ENCODE results near the gene TWSG1. TPM values are rescaled to one million over a fixed set of nuclear protein-coding genes. Genes with fewer than 3 reads are reported as not detected.
"Not testable (repeated sequence)": the region's sequence is repeated elsewhere in the genome, so short reads cannot be mapped to it uniquely, and the experiment has no call there.

Gene TWSG1
- total RNA-seq, 2 experiments from 2014 or later, result 6.1 to 6.5 TPM

DNA sequence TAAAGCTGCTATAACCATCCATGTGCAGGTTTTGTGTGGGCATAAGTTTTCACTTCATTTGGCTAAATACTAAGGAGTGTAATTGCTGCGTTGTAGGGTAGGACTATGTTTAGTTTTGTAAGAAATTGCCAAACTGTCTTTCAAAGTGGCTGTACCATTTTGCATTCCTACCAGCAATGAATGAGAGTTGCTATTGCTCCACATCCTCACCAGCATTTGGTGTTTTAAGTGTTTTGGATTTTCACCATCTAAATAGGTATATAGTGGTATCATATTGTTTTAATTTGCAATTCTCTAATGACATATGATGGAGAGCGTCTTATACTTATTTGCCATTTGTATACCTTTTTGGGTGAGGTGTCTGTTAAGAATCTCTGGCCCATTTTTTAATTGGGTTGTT lies 12.2 kb downstream of the TWSG1 start:
- Mint-ChIP-seq H3K4me1 (peaks cover 8% of the 10 kb centered on the region), H3K27ac (no peak overlapping the region), H3K36me3 (ENCODE audit: low read depth) (peaks cover 11% of the 10 kb centered on the region), H3K4me3 (no peak overlapping the region), H3K27me3 (no peaks in the 10 kb centered on the region), H3K9me3 (peaks cover 3% of the 10 kb centered on the region)
- POLR2A ChIA-PET, result no interaction called here
- no peak for DNase-seq
- CTCF ChIA-PET, result interaction anchor here (0.5 kb wide), 1 partner anchor 10 kb away, joined by 3 read pairs; no protein-coding TSS in a partner anchor

DNA sequence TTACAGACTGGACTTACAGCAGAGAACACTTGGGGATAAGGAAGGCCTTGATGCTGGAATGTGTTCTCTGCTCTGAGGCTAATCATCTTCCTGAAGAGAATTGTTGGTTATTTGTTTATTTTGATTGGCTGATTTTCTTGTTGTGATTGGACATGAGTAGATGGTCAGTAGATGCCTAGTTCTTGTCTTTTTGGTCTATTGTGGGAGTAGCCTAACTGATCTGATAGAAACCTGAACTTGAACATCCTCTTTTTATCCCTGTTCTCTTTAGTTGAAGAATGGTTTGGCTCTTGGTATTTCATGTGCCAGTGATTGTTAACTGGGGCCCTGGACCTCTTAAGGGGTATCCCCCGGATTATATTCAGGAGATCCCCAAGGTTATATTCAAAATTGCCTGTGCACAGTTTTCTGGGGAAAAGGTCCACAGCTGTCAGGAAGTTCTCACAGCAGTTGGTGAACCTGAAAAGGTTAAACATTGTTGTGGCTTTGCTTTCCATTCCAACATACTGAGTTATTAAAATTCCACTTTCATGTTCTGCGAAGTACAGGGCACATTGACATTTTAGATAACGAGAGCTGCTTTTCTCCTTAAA lies 13.6 kb downstream of the TWSG1 start:
- ChIA-PET CTCF (interaction anchor here (1.1 kb wide), 1 partner anchor 14 kb away, joined by 4 read pairs; no protein-coding TSS in a partner anchor), POLR2A (interaction anchor here (0.7 kb wide), 1 partner anchor 128 kb away, joined by 3 read pairs; no protein-coding TSS in a partner anchor)
- Mint-ChIP-seq H3K4me3 (no peak overlapping the region), H3K27me3 (no peaks in the 10 kb centered on the region), H3K9me3 (peaks cover 3% of the 10 kb centered on the region), H3K4me1 (peaks cover 8% of the 10 kb centered on the region), H3K36me3 (ENCODE audit: low read depth) (peaks cover 11% of the 10 kb centered on the region), H3K27ac (no peak overlapping the region)
- DNase-seq, result no peak

DNA sequence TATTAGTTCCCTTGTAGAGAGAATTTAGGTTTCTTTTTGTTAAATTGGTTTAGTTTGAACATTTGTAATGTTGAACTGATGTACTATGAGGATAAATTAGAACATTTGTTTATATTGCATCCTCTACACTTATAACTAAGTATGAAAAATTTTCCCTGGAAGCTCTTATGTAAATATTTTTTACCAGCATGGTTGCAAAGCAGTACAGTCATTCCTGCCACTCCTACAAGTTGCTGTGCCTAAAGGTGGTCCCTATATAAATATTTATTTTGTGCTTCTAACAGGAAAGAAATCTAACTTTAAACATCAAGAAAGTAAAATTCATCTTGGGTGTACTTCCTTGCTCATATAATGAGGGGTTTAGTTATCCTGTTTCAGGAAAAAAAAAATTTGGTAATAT lies 14.2 kb downstream of the TWSG1 start:
- H3K27ac Mint-ChIP-seq, result no peak overlapping the region
- no peak for DNase-seq
- H3K36me3 Mint-ChIP-seq (ENCODE audit: low read depth), result peaks cover 7% of the 10 kb centered on the region
- no peaks in the 10 kb centered on the region for H3K9me3 Mint-ChIP-seq
- ChIA-PET POLR2A (interaction anchor here (0.7 kb wide), 1 partner anchor 127 kb away, joined by 3 read pairs; no protein-coding TSS in a partner anchor), CTCF (no interaction called here)
- no peaks in the 10 kb centered on the region for H3K27me3 Mint-ChIP-seq
- H3K4me3 Mint-ChIP-seq, result no peak overlapping the region
- peaks cover 8% of the 10 kb centered on the region for H3K4me1 Mint-ChIP-seq

DNA sequence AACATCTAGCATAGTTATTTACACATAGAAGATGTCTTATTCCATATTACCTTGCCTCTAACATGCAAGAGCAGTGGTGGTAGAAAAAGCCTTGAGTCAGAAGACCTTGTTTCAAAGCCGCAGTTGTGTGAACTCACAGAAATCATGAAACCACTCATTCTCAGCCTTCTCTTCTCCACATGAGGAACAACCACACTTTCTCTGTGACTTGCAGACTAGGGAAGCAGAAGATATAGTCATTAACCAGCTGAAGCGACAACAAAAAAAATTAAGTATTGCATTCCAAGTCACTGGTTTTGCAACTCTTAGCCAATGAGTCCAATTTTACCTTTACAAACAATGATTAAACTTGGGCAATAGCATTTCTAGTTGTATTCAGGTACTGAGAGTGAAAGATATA lies 19.0 kb downstream of the TWSG1 start:
- ChIA-PET POLR2A (no interaction called here), CTCF (interaction anchor here (1.1 kb wide), 1 partner anchor 61 kb away, joined by 7 read pairs; no protein-coding TSS in a partner anchor)
- no peaks in the 10 kb centered on the region for H3K4me1 Mint-ChIP-seq
- H3K36me3 Mint-ChIP-seq (ENCODE audit: low read depth), result no peaks in the 10 kb centered on the region
- DNase-seq, result no peak
- H3K9me3 Mint-ChIP-seq, result no peaks in the 10 kb centered on the region
- no peaks in the 10 kb centered on the region for H3K27me3 Mint-ChIP-seq
- H3K27ac Mint-ChIP-seq, result no peak overlapping the region
- H3K4me3 Mint-ChIP-seq, result no peak overlapping the region

DNA sequence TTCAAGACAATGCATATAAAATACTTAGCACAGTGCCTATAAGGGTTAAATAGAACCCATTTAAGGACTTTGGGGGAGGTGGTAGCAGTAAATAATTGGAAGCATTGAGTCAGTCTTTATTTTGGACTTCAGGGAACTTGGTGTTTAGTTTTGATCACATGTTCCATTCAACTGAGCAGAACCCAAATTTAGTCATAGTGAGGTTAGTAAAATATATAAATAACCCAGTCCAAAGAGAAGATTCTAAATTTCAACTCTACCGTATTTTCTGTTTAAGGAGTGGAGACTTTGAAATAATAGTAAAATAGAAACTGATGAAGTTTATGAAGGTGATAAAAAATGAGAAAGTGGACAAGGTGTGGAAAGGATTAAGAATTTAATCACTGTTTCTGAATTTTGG lies 19.7 kb downstream of the TWSG1 start:
- ChIA-PET POLR2A (no interaction called here), CTCF (no interaction called here)
- Mint-ChIP-seq H3K36me3 (ENCODE audit: low read depth) (no peaks in the 10 kb centered on the region), H3K27ac (no peak overlapping the region), H3K9me3 (no peaks in the 10 kb centered on the region), H3K4me3 (no peak overlapping the region), H3K4me1 (no peaks in the 10 kb centered on the region), H3K27me3 (no peaks in the 10 kb centered on the region)
- no peak for DNase-seq

DNA sequence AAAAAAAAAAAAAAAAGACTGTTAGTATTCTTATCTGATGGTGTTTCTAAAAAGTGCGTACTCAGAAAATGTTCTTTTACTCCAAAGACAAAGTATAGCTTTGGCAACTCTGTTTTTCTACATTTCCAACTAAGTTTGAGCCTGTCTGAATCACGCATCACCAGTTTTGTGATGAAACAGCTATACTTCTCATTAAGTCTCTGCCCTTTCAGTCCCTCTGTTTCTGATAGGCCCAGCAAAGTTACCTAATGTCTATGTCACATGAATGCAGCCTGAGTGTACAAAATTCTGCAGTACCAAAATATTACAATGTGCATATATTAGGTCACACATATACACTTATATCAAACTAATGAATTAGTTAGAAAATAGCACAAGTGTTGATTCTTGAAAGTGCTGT lies 22.4 kb downstream of the TWSG1 start:
- ChIA-PET CTCF (interaction anchor here (0.6 kb wide), 3 partner anchors 95 to 830 kb away, joined by 3 to 4 read pairs (median 3); no protein-coding TSS in a partner anchor), POLR2A (interaction anchor here (0.6 kb wide), 1 partner anchor 1916 kb away, joined by 3 read pairs; no protein-coding TSS in a partner anchor)
- no peak for DNase-seq
- Mint-ChIP-seq H3K4me3 (no peak overlapping the region), H3K36me3 (ENCODE audit: low read depth) (peaks cover 4% of the 10 kb centered on the region), H3K27me3 (no peaks in the 10 kb centered on the region), H3K27ac (no peak overlapping the region), H3K4me1 (no peaks in the 10 kb centered on the region), H3K9me3 (no peaks in the 10 kb centered on the region)

DNA sequence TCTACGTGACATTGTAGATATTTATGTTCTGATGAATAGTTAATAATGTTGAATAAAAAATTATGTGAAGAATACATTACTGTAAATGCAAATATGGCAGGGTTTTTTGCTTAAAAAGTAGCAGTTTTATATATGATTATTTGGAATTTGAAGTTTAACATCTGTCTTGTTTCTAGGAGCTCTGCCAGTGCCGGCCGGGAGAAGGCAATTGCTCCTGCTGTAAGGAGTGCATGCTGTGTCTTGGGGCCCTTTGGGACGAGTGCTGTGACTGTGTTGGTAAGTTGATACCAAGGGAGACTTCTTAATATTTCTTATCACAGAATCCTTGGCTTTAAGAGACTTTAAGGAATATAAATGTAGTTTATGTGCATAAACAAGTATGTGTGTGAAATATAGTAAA lies 25.2 kb downstream of the TWSG1 start:
- POLR2A ChIA-PET, result no interaction called here
- Mint-ChIP-seq H3K4me3 (no peak overlapping the region), H3K4me1 (no peaks in the 10 kb centered on the region), H3K27ac (no peak overlapping the region), H3K9me3 (no peaks in the 10 kb centered on the region), H3K27me3 (no peaks in the 10 kb centered on the region), H3K36me3 (ENCODE audit: low read depth) (peaks cover 4% of the 10 kb centered on the region)
- CTCF ChIA-PET, result interaction anchor here (0.6 kb wide), 1 partner anchor 658 kb away, joined by 6 read pairs; no protein-coding TSS in a partner anchor
- DNase-seq, result no peak

DNA sequence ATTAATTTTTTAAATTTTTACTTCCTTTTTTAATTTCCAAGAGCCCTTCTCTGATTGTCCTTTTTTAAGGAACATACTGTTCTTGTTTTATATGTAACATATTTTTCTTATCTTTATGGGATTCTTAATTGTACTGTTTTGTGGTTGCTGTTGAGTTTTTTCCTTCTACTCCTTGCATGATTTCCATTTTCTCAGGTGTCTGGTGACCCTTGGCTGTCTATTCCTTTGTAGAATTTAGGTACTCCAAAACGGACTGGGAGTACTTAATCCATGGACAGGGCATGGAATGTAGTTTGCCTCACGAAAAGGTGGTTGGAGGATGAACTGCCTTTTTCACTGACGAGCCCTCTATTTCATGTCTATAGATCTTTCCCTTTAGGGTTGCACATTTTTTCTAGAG lies 26.6 kb downstream of the TWSG1 start:
- peaks cover 4% of the 10 kb centered on the region for H3K36me3 Mint-ChIP-seq (ENCODE audit: low read depth)
- no peak overlapping the region for H3K27ac Mint-ChIP-seq
- no peaks in the 10 kb centered on the region for H3K9me3 Mint-ChIP-seq
- H3K4me3 Mint-ChIP-seq, result no peak overlapping the region
- CTCF ChIA-PET, result no interaction called here
- H3K27me3 Mint-ChIP-seq, result no peaks in the 10 kb centered on the region
- DNase-seq, result no peak
- no peaks in the 10 kb centered on the region for H3K4me1 Mint-ChIP-seq
- POLR2A ChIA-PET, result no interaction called here

DNA sequence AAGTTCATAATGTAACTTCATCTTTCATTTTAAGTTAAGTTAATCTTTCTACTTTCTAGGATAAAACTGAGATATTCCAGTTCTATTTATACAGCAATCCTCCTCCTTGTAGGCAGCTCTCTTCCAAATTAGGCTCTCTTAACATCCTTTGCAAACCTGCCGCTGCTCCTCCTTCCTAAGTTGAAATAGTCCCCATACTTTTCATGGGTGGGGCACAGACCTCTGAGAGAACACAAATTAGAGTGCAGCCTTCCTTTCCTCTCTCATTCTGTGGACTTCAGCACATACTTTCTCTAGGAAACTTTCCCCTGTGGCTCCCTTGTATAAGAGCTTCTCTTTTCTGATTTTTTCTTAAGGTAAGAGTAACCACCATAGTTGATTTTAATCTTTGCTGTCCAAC lies 28.3 kb downstream of the TWSG1 start:
- H3K36me3 Mint-ChIP-seq (ENCODE audit: low read depth), result peaks cover 4% of the 10 kb centered on the region
- no peaks in the 10 kb centered on the region for H3K27me3 Mint-ChIP-seq
- no peak overlapping the region for H3K4me3 Mint-ChIP-seq
- no peak for DNase-seq
- no peak overlapping the region for H3K27ac Mint-ChIP-seq
- no peaks in the 10 kb centered on the region for H3K9me3 Mint-ChIP-seq
- ChIA-PET CTCF (interaction anchor here (0.6 to 1.5 kb wide), 2 partner anchors 28 to 197 kb away, joined by 3 read pairs; partner anchors contain the start of gene TWSG1), POLR2A (no interaction called here)
- no peaks in the 10 kb centered on the region for H3K4me1 Mint-ChIP-seq

DNA sequence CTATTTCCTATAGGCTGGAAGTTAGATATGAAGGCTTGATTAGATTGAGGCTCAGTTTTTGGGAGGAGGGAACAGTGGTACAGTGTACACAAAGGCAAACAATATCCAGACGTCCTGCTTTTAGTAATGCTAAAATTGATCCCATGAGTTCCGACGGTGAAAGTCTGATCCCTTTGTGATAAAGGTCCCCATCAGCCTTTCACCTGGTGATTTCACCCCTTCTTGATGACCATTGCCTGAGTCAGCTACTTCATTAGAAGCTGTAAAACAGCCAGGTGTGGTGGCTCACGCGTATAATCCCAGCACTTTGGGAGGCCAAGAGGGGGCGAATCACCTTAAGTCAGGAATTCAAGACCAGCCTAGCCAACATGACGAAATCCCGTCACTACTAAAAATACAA lies 29.7 kb downstream of the TWSG1 start:
- H3K27me3 Mint-ChIP-seq, result no peaks in the 10 kb centered on the region
- H3K9me3 Mint-ChIP-seq, result no peaks in the 10 kb centered on the region
- H3K27ac Mint-ChIP-seq, result no peak overlapping the region
- CTCF ChIA-PET, result no interaction called here
- peaks cover 4% of the 10 kb centered on the region for H3K36me3 Mint-ChIP-seq (ENCODE audit: low read depth)
- DNase-seq, result no peak
- H3K4me3 Mint-ChIP-seq, result no peak overlapping the region
- no peaks in the 10 kb centered on the region for H3K4me1 Mint-ChIP-seq
- POLR2A ChIA-PET, result no interaction called here

DNA sequence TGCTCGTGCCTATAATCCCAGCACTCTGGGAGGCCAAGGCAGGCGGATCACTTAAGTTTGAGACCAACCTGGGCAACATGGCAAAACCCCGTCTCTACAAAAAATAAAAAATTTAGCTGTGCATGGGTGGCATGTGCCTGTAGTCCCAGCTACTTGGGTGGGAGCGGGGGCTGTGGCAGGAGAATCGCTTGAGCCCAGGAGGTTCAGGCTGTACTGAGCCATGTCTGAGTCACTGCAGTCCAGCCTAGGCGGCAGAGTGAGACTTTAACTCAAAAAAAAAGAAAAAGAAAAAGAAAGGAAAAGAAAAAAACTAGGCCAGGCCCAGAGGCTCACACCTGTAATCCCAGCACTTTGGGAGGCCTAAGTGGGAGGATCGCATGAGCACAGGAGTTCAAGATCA lies 30.8 kb downstream of the TWSG1 start:
- Mint-ChIP-seq H3K9me3 (no peaks in the 10 kb centered on the region), H3K27me3 (no peaks in the 10 kb centered on the region), H3K4me1 (no peaks in the 10 kb centered on the region), H3K27ac (no peak overlapping the region), H3K4me3 (no peak overlapping the region), H3K36me3 (ENCODE audit: low read depth) (peaks cover 4% of the 10 kb centered on the region)
- ChIA-PET POLR2A (no interaction called here), CTCF (interaction anchor here (0.6 kb wide), 1 partner anchor 545 kb away, joined by 3 read pairs; no protein-coding TSS in a partner anchor)
- DNase-seq, result no peak

DNA sequence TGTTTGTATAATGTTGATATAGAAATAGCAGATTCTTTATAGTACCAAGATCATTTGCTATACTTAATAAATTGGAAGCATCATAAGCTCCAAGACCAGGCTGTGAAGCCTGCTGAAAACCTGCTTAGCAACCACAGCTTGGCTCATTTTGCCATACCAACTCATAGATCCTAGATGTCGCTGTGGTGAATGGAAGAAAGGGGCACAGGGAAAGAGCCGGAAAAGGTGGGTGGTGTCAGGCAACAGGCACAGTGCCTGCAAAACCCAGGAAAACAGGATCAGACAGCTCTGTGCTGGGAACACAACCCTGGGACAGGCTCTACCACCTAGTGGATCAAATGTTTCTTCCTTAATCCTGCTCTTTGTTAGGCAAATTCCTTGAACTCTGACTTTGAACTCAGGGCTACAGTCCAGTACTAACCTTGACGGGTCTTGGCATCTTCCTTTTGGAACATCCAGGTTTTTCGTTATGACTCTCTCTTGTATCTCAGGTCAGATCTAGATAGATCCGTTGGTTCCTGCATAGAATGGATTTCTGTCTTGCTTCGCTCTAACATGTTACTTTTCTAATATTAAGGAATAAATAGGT lies 31.6 kb downstream of the TWSG1 start:
- ChIA-PET POLR2A (no interaction called here), CTCF (no interaction called here)
- Mint-ChIP-seq H3K27me3 (no peaks in the 10 kb centered on the region), H3K4me3 (no peak overlapping the region), H3K4me1 (no peaks in the 10 kb centered on the region), H3K9me3 (no peaks in the 10 kb centered on the region), H3K36me3 (ENCODE audit: low read depth) (no peaks in the 10 kb centered on the region), H3K27ac (no peak overlapping the region)
- DNase-seq, result no peak

DNA sequence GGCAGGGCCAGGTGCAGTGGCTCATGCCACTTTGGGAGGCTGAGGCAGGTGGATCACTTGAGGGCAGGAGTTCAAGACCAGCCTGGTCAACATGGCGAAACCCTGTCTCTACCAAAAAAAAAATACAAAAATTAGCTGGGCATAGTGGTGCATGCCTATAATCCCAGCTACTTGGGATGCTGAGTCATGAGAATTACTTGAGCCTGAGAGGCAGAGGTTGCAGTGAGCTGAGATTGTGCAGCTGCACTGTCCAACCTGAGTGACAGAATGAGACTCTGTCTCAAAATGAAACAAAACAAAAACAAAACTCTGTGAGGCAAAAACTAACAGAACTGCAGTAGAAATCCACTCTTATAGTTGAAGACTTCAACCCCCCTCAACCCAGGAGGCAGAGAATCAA lies 38.7 kb downstream of the TWSG1 start:
- H3K9me3 Mint-ChIP-seq; DNase-seq; H3K4me1 Mint-ChIP-seq; H3K27ac Mint-ChIP-seq; H3K36me3 Mint-ChIP-seq (ENCODE audit: low read depth); H3K27me3 Mint-ChIP-seq; CTCF ChIA-PET; H3K4me3 Mint-ChIP-seq; POLR2A ChIA-PET: not testable (repeated sequence)

DNA sequence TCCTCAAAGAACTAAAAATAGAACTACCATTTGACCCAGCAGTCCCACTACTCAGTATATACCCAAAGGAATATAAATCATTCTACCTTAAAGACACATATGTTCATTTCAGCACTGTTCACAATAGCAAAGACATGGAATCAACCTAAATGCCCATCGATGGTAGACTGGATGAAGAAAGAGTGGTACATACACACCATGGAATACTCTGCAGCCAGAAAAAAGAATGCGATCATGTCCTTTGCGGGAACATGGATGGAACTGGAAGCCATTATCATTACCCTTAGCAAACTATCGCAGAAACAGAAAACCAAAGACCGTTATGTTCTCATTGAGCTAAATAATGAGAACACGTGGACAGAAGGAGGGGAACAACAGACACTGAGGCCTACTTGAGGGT lies 44.5 kb downstream of the TWSG1 start:
- Mint-ChIP-seq H3K4me3 (no peak overlapping the region), H3K27me3 (no peaks in the 10 kb centered on the region), H3K4me1 (no peaks in the 10 kb centered on the region), H3K27ac (no peak overlapping the region), H3K36me3 (ENCODE audit: low read depth) (no peaks in the 10 kb centered on the region), H3K9me3 (no peaks in the 10 kb centered on the region)
- ChIA-PET POLR2A (no interaction called here), CTCF (no interaction called here)
- DNase-seq, result no peak

Measured in activated CD4-positive, alpha-beta T cell treated with anti-CD3 and anti-CD28 coated beads, Interleukin-2, amount 10 ng/mL, durations not matched to agents 7 days and 5 days (primary cell).